Retina (tissue), 1 donor: ENCODE data around the gene MRPL37.

Source experiments
- DNase-seq: peaks from one replicate; pipeline ENCODE4 v3.0.0-alpha.2; 2016

Gene MRPL37

GRCh38 chr1:54241364-54241763 is 41.4 kb downstream of the MRPL37 start:
- no peak for DNase-seq

- DNase-seq, result no peak
Measured at GRCh38 chr1:54243022-54243421, 43.1 kb downstream of the MRPL37 start.

GRCh38 chr1:54244655-54245054 is 44.7 kb downstream of the MRPL37 start:
- DNase-seq, result no peak

- no peak for DNase-seq
Measured at GRCh38 chr1:54245501-54245900, 45.5 kb downstream of the MRPL37 start.

- DNase-seq, result no peak
Measured at GRCh38 chr1:54246116-54246721, 46.3 kb downstream of the MRPL37 start.

GRCh38 chr1:54247863-54248515 is 48.0 kb downstream of the MRPL37 start:
- no peak for DNase-seq

GRCh38 chr1:54248966-54249365 is 49.0 kb downstream of the MRPL37 start:
- DNase-seq, result no peak

- DNase-seq, result no peak
Measured at GRCh38 chr1:54249819-54250435, 50.0 kb downstream of the MRPL37 start.

GRCh38 chr1:54250670-54251069 is 50.7 kb downstream of the MRPL37 start:
- DNase-seq, result no peak

GRCh38 chr1:54252371-54252936 is 52.5 kb downstream of the MRPL37 start:
- DNase-seq, result no peak

- DNase-seq, result no peak
Measured at GRCh38 chr1:54253480-54253879, 53.5 kb downstream of the MRPL37 start.

- DNase-seq, result no peak
Measured at GRCh38 chr1:54254055-54254454, 54.1 kb downstream of the MRPL37 start.

- DNase-seq, result no peak
Measured at GRCh38 chr1:54255026-54255702, 55.2 kb downstream of the MRPL37 start.

- DNase-seq, result peak; percentile 56
Measured at GRCh38 chr1:54256522-54257345, 56.8 kb downstream of the MRPL37 start.

- no peak for DNase-seq
Measured at GRCh38 chr1:54257346-54257620, 57.3 kb downstream of the MRPL37 start.

- no peak for DNase-seq
Measured at GRCh38 chr1:54257876-54258275, 57.9 kb downstream of the MRPL37 start.

GRCh38 chr1:54259546-54260140 is 59.7 kb downstream of the MRPL37 start:
- DNase-seq, result no peak

GRCh38 chr1:54260810-54261209 is 60.8 kb downstream of the MRPL37 start:
- DNase-seq, result no peak

GRCh38 chr1:54262244-54262643 is 62.3 kb downstream of the MRPL37 start:
- DNase-seq, result no peak

- DNase-seq, result no peak
Measured at GRCh38 chr1:54263601-54264226, 63.7 kb downstream of the MRPL37 start.

- DNase-seq, result no peak
Measured at GRCh38 chr1:54265126-54265525, 65.2 kb downstream of the MRPL37 start.

- DNase-seq, result no peak
Measured at GRCh38 chr1:54265659-54266058, 65.7 kb downstream of the MRPL37 start.
